SK-N-MC (cell line): ENCODE measurements around the gene PRKCQ.
"Not testable (repeated sequence)": the region's sequence is repeated elsewhere in the genome, so short reads cannot be mapped to it uniquely, and the experiment has no call there.

ENCODE experiments used
- DNase-seq: peaks from one replicate; pipeline ENCODE4 v3.0.0-alpha.2; 2011; ENCODE audit warnings: low read depth, low spot score
- H3K27ac ChIP-seq: fragments of 200-600 bp; sonication (generic); 2 replicates; pipeline ENCODE4 v1.5.1; 2016; ENCODE audit warnings: mixed run types
- H3K36me3 ChIP-seq: fragments of 200-600 bp; sonication (generic); 2 replicates; pipeline ENCODE4 v1.6.1; 2017; ENCODE audit warnings: antibody characterized with exemption, low read length, mixed read lengths; ENCODE audit not compliant: insufficient read depth
- H3K4me3 ChIP-seq: fragments of 200-600 bp; sonication (generic); 2 replicates; pipeline ENCODE4 v1.5.1; 2016
- H3K9ac ChIP-seq: fragments of 200-600 bp; sonication (generic); 2 replicates; pipeline ENCODE4 v1.8.0; 2017; ENCODE audit warnings: mixed run types, mixed read lengths; ENCODE audit not compliant: insufficient read length
- H3K9me3 ChIP-seq: fragments of 200-600 bp; sonication (generic); 2 replicates; pipeline ENCODE4 v1.6.1; 2017; ENCODE audit warnings: low read depth, mild to moderate bottlenecking, antibody characterized with exemption, low read length, moderate library complexity, mixed read lengths
- EZH2 ChIP-seq: fragments of 200-600 bp; sonication (generic); IDR thresholded peaks from one replicate; pipeline ENCODE4 v1.6.1; 2017; ENCODE audit warnings: antibody characterized with exemption
- FOXP2 ChIP-seq: optimal IDR thresholded peaks from 2 replicates; pipeline ENCODE3; 2011; ENCODE audit warnings: mild to moderate bottlenecking, moderate library complexity; ENCODE audit not compliant: insufficient read depth; ENCODE audit errors: extremely low read length, control extremely low read depth
- POLR2AphosphoS5 ChIP-seq: IDR thresholded peaks from 2 replicates; pipeline ENCODE4 v1.6.1; 2012; ENCODE audit warnings: mild to moderate bottlenecking, low read depth, low read length, borderline replicate concordance

Gene PRKCQ

GRCh38 chr10:6384031-6384430 lies 196.0 kb downstream of the PRKCQ start:
- Histone ChIP-seq H3K36me3 (no peaks in the 10 kb centered on the region), H3K9me3 (no peaks in the 10 kb centered on the region), H3K9ac (no peak overlapping the region), H3K4me3 (no peak overlapping the region), H3K27ac (no peak overlapping the region)
- TF ChIP-seq EZH2 (no peak), POLR2AphosphoS5 (no peak), FOXP2 (no peak)
- DNase-seq: no peak

- Histone ChIP-seq H3K4me3 (no peak overlapping the region), H3K27ac (no peak overlapping the region), H3K36me3 (no peaks in the 10 kb centered on the region), H3K9ac (no peak overlapping the region), H3K9me3 (no peaks in the 10 kb centered on the region)
- no peak for DNase-seq
- TF ChIP-seq EZH2 (no peak), POLR2AphosphoS5 (no peak), FOXP2 (no peak)
Measured at GRCh38 chr10:6383096-6383812, 196.8 kb downstream of the PRKCQ start.

DNA sequence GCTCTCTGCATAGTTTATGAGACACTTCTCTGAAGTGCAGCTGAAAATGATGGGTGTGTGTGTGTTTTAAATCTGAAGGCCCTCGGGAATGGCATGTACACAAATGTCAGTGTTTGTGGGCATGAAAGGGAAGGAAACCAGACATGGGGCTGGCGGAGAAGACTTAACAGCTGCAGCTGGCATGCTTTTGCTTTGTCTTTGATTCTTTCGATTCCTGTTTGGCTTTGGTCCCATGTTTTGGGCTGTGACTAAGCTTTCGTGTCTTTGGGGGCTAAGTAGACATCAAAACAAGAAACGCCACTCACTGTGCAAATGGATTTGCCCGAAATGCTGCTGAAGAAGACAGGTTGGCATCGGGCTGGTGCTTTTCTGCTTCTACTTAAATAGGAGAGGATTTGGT lies 198.0 kb downstream of the PRKCQ start:
- DNase-seq: no peak
- no peak overlapping the region for H3K27ac ChIP-seq

DNA sequence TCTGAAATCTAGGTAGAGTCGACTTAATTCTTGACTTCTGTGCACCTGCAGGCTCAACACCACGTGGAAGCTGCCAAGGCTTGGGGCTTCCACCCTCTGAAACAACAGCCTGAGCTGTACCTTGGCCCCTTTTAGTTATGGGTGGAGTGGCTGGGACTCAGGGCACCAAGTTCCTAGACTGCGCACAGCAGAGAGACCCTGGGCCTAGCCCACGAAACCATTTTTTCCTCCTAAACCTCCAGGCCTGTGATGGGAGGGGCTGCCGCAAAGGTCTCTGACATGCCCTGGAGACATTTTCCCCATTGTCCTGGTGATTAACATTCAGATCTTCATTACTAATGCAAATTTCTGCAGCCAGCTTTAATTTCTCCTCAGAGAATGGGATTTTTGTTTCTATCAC lies 199.6 kb downstream of the PRKCQ start:
- DNase-seq, H3K9ac ChIP-seq, H3K27ac ChIP-seq, H3K36me3 ChIP-seq, H3K4me3 ChIP-seq, H3K9me3 ChIP-seq: not testable (repeated sequence)

More for the DNA sequence above, 198.0 kb downstream of the PRKCQ start:
- Histone ChIP-seq H3K9ac (no peak overlapping the region), H3K4me3 (no peak overlapping the region), H3K36me3 (no peaks in the 10 kb centered on the region), H3K9me3 (no peaks in the 10 kb centered on the region)
- TF ChIP-seq FOXP2: no peak
- no peak for TF ChIP-seq POLR2AphosphoS5
- no peak for TF ChIP-seq EZH2

GRCh38 chr10:6379015-6379776 lies 200.9 kb downstream of the PRKCQ start:
- no peak overlapping the region for H3K27ac ChIP-seq
- no peaks in the 10 kb centered on the region for H3K36me3 ChIP-seq
- H3K9ac ChIP-seq: no peak overlapping the region
- no peaks in the 10 kb centered on the region for H3K9me3 ChIP-seq
- H3K4me3 ChIP-seq: no peak overlapping the region
- TF ChIP-seq EZH2 (no peak), POLR2AphosphoS5 (no peak), FOXP2 (no peak)
- DNase-seq: no peak
